GM12878 (cell line): Measurements from ENCODE around the gene NUTM1. TPM values are rescaled to one million over a fixed set of nuclear protein-coding genes. Genes with fewer than 3 reads are reported as not detected.

ENCODE experiments used
- ATF3 ChIP-seq: IDR thresholded peaks from 2 replicates; pipeline ENCODE4 v1.6.1; 2011; ENCODE audit warnings: low read depth, mild to moderate bottlenecking, low read length, moderate library complexity, borderline replicate concordance; ENCODE audit errors: extremely low read depth
- BCLAF1 ChIP-seq: fragments of 450-650 bp; IDR thresholded peaks from 2 replicates; pipeline ENCODE4 v1.6.1; 2017; ENCODE audit warnings: antibody characterized with exemption, mild to moderate bottlenecking, moderate library complexity
- CEBPB ChIP-seq, 2 experiments: fragments of 150-350 bp in 1 of 2; IDR thresholded peaks; 2 replicates each; pipeline ENCODE4 v1.6.1; 2012 to 2014; ENCODE audit warnings: low read depth in 2 of 2, low read length in 2 of 2, borderline replicate concordance in 1 of 2, inconsistent platforms in 1 of 2
- CREB1 ChIP-seq: IDR thresholded peaks from 2 replicates; pipeline ENCODE4 v1.6.1; 2012; ENCODE audit warnings: low read depth, mild to moderate bottlenecking, inconsistent platforms
- EZH2 ChIP-seq: IDR thresholded peaks from 2 replicates; pipeline ENCODE4 v1.6.1; 2012; ENCODE audit warnings: low read depth, mild to moderate bottlenecking, control low read depth, inconsistent platforms, low read length, borderline replicate concordance; ENCODE audit not compliant: control insufficient read depth
- HDAC2 ChIP-seq: fragments of 200-600 bp; sonication (generic); IDR thresholded peaks from 2 replicates; pipeline ENCODE4 v1.6.1; 2017
- MXI1 ChIP-seq: fragments of 150-350 bp; IDR thresholded peaks from 2 replicates; pipeline ENCODE4 v1.6.1; 2011; ENCODE audit warnings: low read depth, mild to moderate bottlenecking, inconsistent platforms, low read length, improper control_type of control experiment
- NFIC ChIP-seq: IDR thresholded peaks from 2 replicates; pipeline ENCODE4 v1.6.1; 2012; ENCODE audit warnings: low read depth, mild to moderate bottlenecking, inconsistent platforms, low read length, moderate library complexity
- NKRF ChIP-seq: fragments of 450-650 bp; conservative IDR thresholded peaks from 2 replicates; pipeline ENCODE4 v1.6.1; 2017; ENCODE audit warnings: mild to moderate bottlenecking, moderate library complexity
- SIX5 ChIP-seq: IDR thresholded peaks from 2 replicates; pipeline ENCODE4 v1.6.1; 2011; ENCODE audit warnings: mild to moderate bottlenecking, low read depth, low read length, moderate library complexity; ENCODE audit not compliant: severe bottlenecking
- SRF ChIP-seq, 2 experiments: IDR thresholded peaks; 2 replicates each; pipeline ENCODE4 v1.6.1; 2011; ENCODE audit warnings: low read depth in 2 of 2, low read length in 2 of 2, mild to moderate bottlenecking in 1 of 2, moderate library complexity in 1 of 2
- YY1 ChIP-seq: IDR thresholded peaks from 2 replicates; pipeline ENCODE4 v1.6.1; 2011; ENCODE audit warnings: low read depth, mild to moderate bottlenecking, low read length
- ZBTB4 ChIP-seq: fragments of 450-650 bp; formaldehyde crosslinking; IDR thresholded peaks from 2 replicates; pipeline ENCODE4 v1.4.0; 2022; ENCODE audit warnings: mild to moderate bottlenecking, moderate library complexity
- ZNF384 ChIP-seq: IDR thresholded peaks from 2 replicates; pipeline ENCODE4 v1.6.1; 2012; ENCODE audit warnings: low read depth, mild to moderate bottlenecking, low read length, improper control_type of control experiment, borderline replicate concordance
- polyA plus RNA-seq, 11 experiments: library from polyadenylated mRNA; depleted of rRNA in 4 of 11; unstranded in 6 of 11; stranded (reverse) in 5 of 11; fragments of >200 nt; fragmentation: Nextera tagmentation in 4 of 11; fragmentation: Illumina TruSeq in 1 of 11; extraction: Ambion mirVana in 4 of 11; extraction: Trizol in 1 of 11; gene quantifications; 1 replicate in 1 of 11; 2 replicates in 10 of 11; pipeline versions ENCODE4 v1.2.1 to v1.2.3, GENCODE V29; 2011 to 2016; ENCODE audit warnings: inconsistent platforms in 2 of 11, missing spikeins in 2 of 11, low read depth in 1 of 11
- total RNA-seq, 4 experiments: library from RNA; depleted of rRNA in 3 of 4; stranded (reverse); fragments of >200 nt in 3 of 4; fragmentation: Illumina TruSeq in 1 of 4; extraction: Trizol in 1 of 4; gene quantifications; 2 replicates each; pipeline versions ENCODE4 v1.2.1 to v1.2.3, GENCODE V29; 2013 to 2021
- TF ChIP-seq, protein P1 (sequence below): fragments of 450-650 bp; IDR thresholded peaks from 2 replicates; pipeline ENCODE4 v1.6.1; 2017; ENCODE audit warnings: mild to moderate bottlenecking, moderate library complexity

Gene NUTM1
- total and polyA plus RNA-seq, 10 of the 15 experiments (the other 5 are each of a cell fraction or from before 2014, with no cell fraction given) = under 0.01 to 0.05 TPM; not detected in 8

- TF ChIP-seq, protein P1, sequence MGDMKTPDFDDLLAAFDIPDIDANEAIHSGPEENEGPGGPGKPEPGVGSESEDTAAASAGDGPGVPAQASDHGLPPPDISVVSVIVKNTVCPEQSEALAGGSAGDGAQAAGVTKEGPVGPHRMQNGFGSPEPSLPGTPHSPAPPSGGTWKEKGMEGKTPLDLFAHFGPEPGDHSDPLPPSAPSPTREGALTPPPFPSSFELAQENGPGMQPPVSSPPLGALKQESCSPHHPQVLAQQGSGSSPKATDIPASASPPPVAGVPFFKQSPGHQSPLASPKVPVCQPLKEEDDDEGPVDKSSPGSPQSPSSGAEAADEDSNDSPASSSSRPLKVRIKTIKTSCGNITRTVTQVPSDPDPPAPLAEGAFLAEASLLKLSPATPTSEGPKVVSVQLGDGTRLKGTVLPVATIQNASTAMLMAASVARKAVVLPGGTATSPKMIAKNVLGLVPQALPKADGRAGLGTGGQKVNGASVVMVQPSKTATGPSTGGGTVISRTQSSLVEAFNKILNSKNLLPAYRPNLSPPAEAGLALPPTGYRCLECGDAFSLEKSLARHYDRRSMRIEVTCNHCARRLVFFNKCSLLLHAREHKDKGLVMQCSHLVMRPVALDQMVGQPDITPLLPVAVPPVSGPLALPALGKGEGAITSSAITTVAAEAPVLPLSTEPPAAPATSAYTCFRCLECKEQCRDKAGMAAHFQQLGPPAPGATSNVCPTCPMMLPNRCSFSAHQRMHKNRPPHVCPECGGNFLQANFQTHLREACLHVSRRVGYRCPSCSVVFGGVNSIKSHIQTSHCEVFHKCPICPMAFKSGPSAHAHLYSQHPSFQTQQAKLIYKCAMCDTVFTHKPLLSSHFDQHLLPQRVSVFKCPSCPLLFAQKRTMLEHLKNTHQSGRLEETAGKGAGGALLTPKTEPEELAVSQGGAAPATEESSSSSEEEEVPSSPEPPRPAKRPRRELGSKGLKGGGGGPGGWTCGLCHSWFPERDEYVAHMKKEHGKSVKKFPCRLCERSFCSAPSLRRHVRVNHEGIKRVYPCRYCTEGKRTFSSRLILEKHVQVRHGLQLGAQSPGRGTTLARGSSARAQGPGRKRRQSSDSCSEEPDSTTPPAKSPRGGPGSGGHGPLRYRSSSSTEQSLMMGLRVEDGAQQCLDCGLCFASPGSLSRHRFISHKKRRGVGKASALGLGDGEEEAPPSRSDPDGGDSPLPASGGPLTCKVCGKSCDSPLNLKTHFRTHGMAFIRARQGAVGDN = peak; percentile 76
- TF ChIP-seq SRF (IDR thresholded peaks at IDR 0.05; ENCODE audit: low read depth in 2 of 2, low read length in 2 of 2) (peak in 1 of 2 experiments; percentile 45; a peak in 1 of 4 replicates), YY1 (peak; percentile 74), BCLAF1 (no peak), HDAC2 (no peak), ZNF384 (no peak), ATF3 (peak; percentile 79; the same call in 1 of the 2 replicates), NKRF (0 out of 2 replicates have a peak, but pooled peaks have one; percentile 41), SIX5 (peak; percentile 19), NFIC (peak; percentile 75), EZH2 (no peak), CREB1 (peak; percentile 85), MXI1 (peak; percentile 93; the same call in 1 of the 2 replicates), CEBPB (IDR thresholded peaks at IDR 0.05; ENCODE audit: borderline replicate concordance in 1 of 2, low read depth in 2 of 2, low read length in 2 of 2) (no peak), ZBTB4 (CRISPR knock-in tag) (no peak)
Measured at GRCh38 chr15:34342737-34343575, at the start of gene NUTM1, which contains the start of gene NOP10 (continued).
